ENCODE results near the gene KIF26A.

Gene KIF26A

DNA sequence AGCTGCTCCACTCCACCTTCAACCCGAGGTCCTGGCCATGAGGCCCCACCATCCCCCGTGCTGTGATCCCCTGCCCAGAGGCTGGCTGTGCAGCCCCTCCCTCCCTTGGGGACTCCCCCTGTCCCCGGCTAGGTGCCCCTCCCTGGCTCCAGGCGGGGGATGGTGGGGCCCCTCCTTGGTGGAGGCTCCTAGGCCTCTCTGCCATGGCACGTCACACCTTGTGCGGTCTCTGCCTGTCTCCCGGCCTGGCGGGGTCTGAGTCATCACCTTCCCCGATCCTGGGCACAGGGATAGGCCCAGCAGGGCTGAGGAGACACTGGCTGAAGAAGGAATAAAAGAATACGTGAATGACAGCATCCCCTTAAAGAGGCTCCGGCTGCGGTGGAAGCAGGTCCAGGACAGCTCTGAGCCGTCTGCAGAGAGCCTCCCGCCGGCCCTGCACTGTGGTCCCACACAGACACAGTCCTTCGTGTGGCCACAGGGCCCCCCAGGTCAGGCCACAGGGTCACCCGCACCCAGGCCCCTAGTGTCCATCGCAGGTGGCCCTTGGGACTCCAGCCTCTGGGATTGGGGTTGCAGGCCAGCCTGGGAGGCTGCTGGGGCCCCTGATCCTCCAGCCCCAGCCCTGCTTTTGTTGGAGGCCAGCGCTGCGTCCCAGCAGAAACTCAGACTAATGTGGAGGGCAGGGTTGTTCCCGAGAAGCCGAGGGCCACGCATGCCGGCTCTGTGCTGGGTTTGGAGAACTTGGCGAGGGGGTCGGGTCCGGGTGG is 43.6 kb downstream of the KIF26A start:
- no peak for DNase-seq

- no peak for DNase-seq
Measured at GRCh38 chr14:104182857-104183425, 44.6 kb downstream of the KIF26A start.

- no peak for DNase-seq
Measured at GRCh38 chr14:104183796-104184195, 45.4 kb downstream of the KIF26A start.

GRCh38 chr14:104184506-104184905 is 46.1 kb downstream of the KIF26A start:
- DNase-seq = no peak

DNA sequence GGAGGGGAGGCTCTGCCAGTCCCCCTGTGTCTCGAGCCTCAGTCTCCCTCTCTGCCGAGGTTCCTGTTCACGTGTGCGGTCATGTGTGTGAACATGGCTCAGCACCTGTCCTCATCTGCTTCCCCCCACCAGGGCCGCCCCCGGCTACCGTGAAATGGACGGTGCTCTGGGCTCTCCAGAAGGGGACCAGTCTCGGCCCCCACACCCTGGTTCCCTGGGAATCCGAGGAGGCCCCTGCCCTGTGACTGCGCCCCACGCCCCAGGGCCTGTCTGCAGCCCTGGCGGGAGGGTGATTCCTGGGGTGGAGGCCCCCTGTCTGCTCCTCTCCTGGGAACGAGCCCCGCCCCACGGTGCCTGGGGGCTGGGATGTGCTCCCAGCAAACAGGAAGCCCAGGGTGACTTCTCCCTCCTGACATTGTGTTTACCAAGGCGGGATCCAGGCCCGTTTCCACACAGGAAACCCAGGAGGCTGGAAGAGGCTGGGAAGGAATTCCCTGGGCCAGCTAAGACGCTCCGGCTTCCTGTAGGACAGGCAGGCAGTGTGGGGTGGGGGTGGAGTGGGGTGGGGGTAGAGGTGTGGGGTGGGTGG is 46.6 kb downstream of the KIF26A start:
- no peak for DNase-seq

DNA sequence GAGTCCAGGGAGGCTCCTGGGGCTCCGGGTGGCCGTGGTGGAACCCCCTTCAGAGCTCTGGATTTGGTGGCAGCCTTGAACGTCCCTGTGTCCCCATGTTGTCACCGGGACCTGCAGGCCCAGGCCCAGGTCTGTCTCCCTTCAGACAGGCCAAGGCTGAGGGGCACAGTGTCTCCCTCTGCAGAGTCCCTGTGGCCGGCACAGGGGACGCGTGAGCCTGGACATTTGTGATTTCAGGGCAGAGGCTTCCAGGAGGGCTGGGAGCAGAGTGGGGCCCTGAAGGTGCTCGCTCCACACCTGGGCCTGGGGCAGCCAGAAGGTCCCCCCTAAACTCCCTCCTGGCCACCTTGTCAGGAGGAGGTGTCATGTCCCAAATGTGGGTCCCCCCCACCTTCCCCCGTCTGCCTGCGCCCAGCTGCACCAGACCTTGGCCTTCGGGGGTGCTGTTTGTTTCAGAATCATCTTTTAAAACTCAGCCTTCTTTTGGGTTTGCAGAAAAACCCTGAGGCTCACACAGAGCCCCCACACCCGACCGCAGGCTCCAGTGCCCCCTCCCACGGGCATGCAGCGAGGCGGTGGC is 47.6 kb downstream of the KIF26A start:
- no peak for DNase-seq

GRCh38 chr14:104186575-104186974 is 48.2 kb downstream of the KIF26A start:
- DNase-seq = no peak

DNA sequence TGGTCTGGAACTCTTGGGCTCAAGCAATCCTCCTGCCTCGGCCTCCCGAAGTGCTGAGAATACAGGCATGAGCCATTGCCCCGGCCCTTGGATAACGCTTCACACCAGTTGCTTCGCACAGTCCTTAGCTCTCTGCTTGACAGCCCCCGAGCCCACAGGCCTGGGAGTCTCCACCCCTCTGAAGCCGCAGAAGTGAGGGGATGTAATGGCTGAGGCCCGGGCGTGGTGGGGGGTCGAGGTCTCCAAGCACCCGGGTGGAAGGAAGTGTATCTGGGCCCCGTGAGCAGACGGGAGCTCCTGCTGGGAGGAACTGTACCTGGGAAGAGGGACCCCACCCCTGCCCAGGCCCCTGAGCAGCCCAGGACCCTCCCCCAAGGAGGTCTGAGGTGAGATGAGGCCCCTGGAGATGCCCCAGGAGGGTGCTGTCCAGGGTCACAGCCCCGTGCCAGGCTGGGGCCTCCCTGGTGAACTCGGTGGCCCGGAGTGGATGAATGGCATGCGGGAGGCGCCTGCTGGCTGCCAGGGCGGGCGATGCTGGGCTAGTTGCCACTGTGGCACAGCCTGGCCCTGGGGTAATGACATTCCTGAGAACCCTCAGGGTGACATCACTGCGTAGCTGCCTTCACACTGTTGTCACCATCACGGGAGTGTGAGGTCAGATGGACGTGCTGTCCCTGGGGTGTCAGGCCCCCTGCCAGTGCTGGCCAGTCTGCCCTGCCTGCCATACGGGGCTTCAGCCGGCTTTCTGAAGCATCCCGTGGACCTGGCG is 48.9 kb downstream of the KIF26A start:
- DNase-seq = no peak

- DNase-seq = no peak
Measured at GRCh38 chr14:104187931-104188726, 49.7 kb downstream of the KIF26A start.

- no peak for DNase-seq
Measured at GRCh38 chr14:104188727-104189400, 50.5 kb downstream of the KIF26A start.

GRCh38 chr14:104189629-104190335 is 51.4 kb downstream of the KIF26A start:
- no peak for DNase-seq

- no peak for DNase-seq
Measured at GRCh38 chr14:104190396-104191000, 52.1 kb downstream of the KIF26A start.

DNA sequence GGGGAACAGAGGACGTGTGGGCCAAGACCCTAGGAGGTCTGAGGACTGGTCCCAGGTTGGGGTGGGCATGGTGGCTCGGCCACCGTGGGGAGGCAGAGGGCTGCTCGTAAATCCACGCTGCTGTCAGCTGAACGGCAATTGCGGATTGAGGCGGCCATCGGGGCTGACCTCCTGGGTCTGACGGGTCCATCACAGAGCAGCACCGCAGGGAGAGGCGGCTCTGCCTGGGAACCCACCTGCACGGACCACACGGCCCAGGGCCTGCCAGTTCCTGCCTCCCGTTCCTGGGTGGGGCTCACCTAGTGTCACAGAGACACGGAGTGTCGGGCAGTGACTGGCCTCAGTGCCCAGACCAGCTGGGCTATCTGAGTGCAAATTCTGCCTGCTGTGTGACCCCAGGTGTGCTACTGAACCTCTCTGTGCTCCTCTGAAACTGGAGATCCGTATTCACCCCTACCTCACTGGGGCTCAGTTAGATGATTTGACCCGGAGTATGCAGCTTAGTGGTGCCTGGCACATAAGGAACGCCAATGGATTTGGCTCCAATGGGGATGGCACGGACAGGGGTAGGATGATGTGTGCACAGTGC is 53.1 kb downstream of the KIF26A start:
- DNase-seq = no peak

DNA sequence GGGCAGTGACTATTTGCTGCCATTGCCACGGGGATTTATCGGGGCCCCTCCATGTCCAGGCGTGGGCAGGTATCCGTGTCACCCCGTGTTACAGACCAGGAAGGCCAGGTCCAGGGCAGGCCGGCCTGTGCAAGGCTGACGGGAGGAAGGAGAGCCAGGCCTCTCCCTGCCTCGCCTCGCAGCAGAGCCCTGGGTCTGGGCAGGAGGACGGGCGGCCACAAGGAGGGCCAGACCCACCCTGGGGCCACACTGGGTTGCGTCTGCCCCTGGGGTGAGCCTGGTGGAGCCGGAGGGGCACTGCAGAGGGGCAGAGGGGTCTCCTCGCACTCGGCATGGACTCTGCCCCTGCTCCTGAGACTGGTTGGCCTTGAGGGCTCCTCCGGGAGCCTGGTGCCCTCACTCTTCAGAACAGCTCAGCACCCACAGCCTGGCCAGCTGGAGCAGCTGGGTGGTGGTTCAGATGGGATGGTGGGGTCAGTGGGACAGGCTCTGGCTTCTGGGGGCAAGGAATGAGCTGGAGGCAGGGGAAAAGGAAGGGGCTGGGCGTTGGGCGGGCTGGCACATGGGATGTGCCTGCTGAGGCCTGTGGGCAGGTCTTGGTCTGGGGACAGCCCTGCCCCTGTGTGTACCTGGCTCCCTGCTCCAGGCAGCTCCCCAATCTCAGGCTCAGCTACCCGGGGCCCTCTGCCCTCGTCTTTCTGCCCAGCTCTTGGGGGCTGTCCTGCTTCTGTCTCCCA is 53.9 kb downstream of the KIF26A start:
- DNase-seq = no peak

GRCh38 chr14:104192883-104193245 is 54.5 kb downstream of the KIF26A start:
- DNase-seq = no peak

DNA sequence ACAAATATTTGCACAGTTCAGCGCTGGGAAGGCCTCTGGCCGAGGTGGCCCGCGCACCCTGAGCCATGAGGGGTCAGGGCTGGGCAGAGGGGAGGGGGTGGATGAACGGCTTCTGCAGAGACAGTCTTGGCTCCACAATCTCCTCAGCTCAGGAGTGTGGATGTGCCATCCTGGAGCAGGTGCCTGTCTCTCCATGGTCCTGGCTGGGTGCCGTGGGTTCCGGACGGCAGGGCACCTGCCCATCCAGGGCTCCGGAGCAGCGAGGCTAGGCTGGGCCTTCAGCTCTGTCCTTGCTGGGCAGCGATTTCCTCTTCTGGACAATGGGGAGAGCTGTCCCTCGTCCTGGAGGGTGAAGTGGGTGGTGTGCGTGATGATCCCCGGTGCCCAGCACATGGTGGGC is 55.6 kb downstream of the KIF26A start:
- DNase-seq = no peak

- DNase-seq = no peak
Measured at GRCh38 chr14:104194716-104195115, 56.3 kb downstream of the KIF26A start.

DNA sequence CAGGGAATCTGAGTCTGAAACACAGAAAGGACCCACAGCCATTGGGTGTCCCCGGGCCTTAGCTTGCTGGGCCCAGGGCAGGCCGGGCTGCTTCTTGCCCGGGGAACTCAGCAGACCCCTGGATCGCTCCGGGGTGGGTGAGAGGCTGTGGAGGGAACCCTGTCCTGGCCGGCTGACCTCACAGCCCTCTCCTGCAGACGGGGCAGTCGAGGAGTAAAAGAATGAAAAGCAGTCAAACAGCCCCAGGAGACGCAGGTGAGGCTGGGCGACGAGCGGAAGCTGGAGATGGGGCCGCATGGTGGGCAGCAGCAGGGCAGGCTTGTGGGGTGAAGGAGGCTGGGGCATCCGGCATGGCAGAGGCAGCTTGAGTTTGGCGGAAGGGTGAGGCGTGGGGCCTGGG is 57.0 kb downstream of the KIF26A start:
- no peak for DNase-seq

DNA sequence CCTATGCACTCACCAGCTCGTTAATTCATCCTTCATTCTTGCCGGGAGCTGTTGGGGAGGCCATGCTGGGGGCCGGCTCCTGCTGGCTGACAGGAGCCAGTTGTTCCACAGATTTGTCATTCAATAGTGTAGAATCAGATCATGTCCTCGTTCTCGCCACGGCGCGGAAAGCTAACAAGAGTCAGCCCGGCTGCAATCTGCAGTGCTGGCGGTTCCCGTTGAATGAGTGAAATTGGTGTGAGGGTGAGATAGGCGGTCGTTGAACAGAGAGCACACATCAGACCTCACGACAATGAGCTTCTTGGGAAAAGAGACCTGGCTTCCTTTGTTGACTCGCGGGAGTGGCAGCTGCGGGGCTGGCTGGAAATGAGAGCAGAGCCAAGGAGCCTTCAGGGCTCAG is 57.5 kb downstream of the KIF26A start:
- DNase-seq = no peak

Data from NCI-H146 (cell line).